Measurements from ENCODE around the gene RIPOR3.

The RIPOR3 gene

DNA sequence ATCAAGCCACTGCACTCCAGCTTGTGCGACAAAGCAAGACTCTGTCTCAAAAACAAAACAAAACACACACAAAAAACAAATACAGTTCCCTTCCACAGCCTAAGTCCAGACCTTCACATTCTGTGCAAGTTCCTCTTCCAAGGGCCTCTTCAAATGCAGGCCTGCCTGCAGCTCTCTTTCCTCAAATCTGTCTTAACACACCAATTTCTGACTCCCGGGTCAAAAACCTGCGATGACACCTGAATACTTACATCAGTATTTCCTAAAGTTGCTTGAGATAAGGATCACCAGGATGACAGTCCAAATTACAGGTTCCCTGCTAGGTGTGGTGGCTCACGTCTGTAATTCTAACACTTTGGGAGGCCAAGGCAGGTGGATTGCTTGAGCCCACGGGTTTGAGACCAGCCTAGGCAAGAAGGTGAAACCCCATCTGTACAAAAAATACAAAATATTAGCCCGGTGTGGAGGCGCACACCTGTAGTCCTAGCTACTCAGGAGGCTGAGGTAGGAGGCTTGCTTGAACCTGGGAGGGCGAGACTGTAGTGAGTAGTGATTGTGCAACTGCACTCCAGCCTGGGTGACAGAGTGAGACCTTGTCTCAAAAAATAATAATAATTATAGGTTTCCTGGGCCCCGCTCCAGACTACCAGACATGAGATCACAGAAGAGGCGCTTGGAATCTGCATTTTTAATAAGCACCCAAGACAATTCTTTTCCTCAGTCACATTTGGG, 31.2 kb upstream of the RIPOR3 start:
- Histone ChIP-seq H3K27ac (peak overlapping the region; percentile 83 to 88), H3K4me3 (no peak overlapping the region)
- TF ChIP-seq, protein P1, sequence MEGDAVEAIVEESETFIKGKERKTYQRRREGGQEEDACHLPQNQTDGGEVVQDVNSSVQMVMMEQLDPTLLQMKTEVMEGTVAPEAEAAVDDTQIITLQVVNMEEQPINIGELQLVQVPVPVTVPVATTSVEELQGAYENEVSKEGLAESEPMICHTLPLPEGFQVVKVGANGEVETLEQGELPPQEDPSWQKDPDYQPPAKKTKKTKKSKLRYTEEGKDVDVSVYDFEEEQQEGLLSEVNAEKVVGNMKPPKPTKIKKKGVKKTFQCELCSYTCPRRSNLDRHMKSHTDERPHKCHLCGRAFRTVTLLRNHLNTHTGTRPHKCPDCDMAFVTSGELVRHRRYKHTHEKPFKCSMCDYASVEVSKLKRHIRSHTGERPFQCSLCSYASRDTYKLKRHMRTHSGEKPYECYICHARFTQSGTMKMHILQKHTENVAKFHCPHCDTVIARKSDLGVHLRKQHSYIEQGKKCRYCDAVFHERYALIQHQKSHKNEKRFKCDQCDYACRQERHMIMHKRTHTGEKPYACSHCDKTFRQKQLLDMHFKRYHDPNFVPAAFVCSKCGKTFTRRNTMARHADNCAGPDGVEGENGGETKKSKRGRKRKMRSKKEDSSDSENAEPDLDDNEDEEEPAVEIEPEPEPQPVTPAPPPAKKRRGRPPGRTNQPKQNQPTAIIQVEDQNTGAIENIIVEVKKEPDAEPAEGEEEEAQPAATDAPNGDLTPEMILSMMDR (IDR thresholded peaks at IDR 0.05): no peak
- no peak for DNase-seq (ENCODE audit: low spot score)

DNA sequence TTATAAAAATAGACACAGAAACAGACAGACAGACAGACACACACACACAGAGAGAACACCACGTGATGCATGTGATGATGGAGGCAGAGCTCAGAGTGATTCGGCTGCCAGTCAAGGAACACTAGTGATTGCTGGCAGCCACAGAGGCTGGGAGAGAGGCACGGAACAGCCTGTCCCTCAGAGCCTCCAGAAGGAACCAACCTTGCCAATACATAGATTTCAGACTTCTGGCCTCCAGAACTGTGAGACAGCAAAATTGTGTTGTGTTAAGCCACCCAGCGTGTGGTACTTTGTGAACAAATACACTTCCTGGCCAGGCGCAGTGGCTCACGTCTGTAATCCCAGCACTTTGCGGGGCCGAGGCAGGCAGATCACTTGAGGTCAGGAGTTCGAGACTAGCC, 30.5 kb upstream of the RIPOR3 start:
- peak overlapping the region; percentile 83 to 88 for H3K27ac ChIP-seq
- peak; percentile 93 for DNase-seq (ENCODE audit: low spot score)
- TF ChIP-seq, protein P1 (IDR thresholded peaks at IDR 0.05): no peak
- no peak overlapping the region for H3K4me3 ChIP-seq

DNA sequence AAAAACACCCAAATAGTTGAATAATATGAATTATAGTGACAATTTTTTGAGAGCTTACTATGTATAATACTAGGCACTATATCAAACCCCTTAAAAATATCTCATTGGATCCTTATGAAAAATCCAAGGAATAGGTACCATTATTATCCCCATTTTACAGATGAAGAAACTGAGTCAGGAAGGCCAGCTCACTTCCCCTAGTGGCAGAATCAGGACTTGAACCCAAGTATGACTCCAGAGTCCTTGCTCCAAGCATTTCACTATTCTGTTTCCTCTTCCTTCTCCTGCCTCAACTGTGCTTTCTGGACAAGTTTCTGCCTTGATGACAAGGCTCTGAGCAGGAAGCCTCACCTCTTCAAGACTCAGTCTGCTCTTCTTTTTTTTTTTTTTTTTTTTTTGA, 29.2 kb upstream of the RIPOR3 start:
- Histone ChIP-seq H3K4me3 (no peak overlapping the region), H3K27ac (no peak overlapping the region)
- TF ChIP-seq, protein P1 (IDR thresholded peaks at IDR 0.05): no peak
- DNase-seq (ENCODE audit: low spot score): no peak

DNA sequence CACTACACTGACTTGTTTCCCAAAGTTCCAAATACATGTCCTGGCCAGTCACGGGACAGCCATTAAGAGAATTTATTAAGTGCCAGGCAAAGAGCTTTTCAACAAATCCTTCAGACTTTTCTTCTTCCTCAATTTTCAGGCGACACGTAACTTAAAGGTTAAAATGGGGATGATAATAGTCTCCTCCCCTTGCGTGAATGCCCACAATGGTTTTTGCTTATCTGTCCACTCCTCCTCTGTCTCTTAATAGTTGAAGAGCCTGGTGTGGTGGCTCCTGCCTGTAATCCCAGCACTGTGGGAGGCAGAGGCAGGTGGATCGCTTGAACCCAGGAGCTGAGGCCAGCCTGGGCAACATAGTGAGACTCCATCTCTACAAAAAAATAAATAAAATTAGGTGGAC, 28.7 kb upstream of the RIPOR3 start:
- no peak for DNase-seq (ENCODE audit: low spot score)
- TF ChIP-seq, protein P1 (IDR thresholded peaks at IDR 0.05): no peak
- no peak overlapping the region for H3K4me3 ChIP-seq
- no peak overlapping the region for H3K27ac ChIP-seq

DNA sequence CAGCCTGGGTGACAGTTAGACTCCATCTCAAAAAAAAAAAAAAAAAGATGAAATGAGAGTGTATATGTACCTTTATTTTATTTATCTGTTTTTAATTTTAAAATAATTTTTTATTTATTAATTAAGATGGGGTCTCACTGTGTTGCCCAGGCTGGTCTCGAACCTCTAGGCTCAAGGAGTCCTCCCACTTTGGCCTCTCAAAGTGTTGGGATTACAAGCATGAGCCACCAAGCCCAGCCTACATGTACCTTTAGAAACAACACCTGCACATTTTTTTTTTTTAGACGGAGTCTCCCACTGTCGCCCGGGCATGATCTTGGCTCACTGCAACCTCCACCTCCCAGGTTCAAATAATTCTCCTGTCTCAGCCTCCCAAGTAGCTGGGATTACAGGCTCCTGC, 28.0 kb upstream of the RIPOR3 start:
- no peak overlapping the region for H3K4me3 ChIP-seq
- DNase-seq (ENCODE audit: low spot score): no peak
- TF ChIP-seq, protein P1 (IDR thresholded peaks at IDR 0.05): no peak
- no peak overlapping the region for H3K27ac ChIP-seq

DNA sequence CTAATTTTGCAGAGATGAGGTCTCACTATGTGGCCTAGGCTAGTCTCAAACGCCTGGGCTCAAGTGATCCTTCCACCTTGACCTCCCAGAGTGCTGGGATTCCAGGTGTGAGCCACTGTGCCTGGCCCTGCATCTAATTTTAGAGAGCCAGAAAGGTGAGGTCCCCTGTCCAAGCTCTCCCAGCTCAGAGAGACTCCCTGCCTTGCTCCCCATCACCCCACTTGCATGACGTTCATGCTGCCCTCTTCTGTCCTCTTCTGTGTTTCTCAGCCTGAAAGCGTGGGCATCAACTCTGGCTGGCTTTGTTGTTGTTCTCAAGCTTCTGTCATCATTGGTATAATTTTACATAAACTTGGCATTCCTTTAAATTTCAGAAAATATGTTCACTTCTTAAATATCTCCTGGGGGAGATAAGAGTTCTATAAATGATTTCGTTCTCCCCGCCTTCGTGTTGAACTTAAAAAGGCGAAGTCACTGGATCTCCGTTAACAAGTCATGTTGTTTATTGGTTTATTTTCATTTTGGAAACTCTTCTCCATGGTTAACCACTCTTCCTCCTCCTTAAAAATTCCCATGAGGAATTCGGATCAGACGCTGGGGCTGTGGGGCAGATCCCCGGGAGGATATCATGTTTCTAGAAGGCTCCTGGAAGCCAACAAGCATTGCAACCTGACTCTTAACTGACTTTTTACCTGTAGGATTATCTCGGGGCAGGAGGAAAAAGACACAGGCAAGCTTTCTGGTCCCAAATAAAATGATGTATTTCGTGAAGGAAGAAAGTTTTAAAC, 26.8 kb upstream of the RIPOR3 start:
- peak overlapping the region in 1 of 2 donors; percentile 39 for H3K27ac ChIP-seq
- no peak overlapping the region for H3K4me3 ChIP-seq
- DNase-seq (ENCODE audit: low spot score): no peak
- TF ChIP-seq, protein P1 (IDR thresholded peaks at IDR 0.05): no peak

DNA sequence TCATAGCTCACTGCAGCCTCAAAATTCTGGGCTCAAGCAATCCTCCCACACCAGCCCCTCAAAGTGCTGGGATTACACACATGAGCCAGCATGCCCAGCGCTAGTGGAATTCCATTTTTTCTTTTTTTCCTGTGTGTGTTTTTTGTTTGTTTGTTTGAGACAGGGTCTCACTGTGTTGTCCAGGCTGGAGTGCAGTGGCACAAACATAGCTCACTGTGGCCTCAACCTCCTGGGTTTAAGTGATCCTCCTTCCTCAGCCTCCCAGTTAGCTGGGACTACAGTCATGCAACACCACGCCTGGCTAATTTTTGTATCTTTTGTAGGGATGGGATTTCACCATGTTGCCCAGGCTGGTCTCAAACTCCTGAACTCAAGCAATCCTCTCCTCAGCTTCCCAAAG, 26.0 kb upstream of the RIPOR3 start:
- TF ChIP-seq, protein P1 (IDR thresholded peaks at IDR 0.05): no peak
- no peak overlapping the region for H3K4me3 ChIP-seq
- no peak overlapping the region for H3K27ac ChIP-seq
- no peak for DNase-seq (ENCODE audit: low spot score)

Measured in coronary artery (tissue), 2 donors.